ENCODE data around the gene ARL15. TPM values are rescaled to one million over a fixed set of nuclear protein-coding genes. Genes with fewer than 3 reads are reported as not detected.

The ARL15 gene
- total and polyA plus RNA-seq, 9 of the 15 experiments (the other 6 are each of a cell fraction or from before 2014, with no cell fraction given), result 18.5 to 80.4 (median 57.0) TPM

DNA sequence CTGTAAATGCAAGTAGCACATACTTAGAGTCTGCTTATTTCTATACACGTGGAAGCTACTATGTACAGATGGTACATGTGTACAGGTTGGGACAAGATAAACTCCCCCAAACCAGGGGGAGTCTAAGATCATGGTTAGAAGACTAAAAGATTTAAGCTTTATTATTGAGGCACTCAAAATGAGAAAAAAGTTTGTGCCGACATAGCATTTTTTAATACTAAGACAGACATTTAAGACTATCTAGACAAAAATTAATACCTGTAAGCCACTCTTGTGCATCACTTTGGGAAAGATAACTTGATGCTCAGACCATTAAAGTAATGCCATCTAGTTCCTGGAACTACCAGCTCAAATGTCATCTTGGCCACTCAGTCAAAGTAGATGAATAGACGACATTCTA, 279.4 kb downstream of the ARL15 start:
- Histone ChIP-seq H3K27ac (ENCODE audit: extremely low read depth, low read depth, low read length) (no peak overlapping the region), H3K4me3 (no peak overlapping the region), H3K27me3 (ENCODE audit: control insufficient read depth in 2 of 2, insufficient read depth in 2 of 2, low read length in 2 of 2) (no peaks in the 10 kb centered on the region), H2AFZ (ENCODE audit: low read depth, low read length) (no peak overlapping the region), H3K36me3 (ENCODE audit: control insufficient read depth, insufficient read depth, low read length) (no peaks in the 10 kb centered on the region; the same call in 2 of the 3 replicates), H3K4me2 (ENCODE audit: insufficient read depth, low read length) (no peak overlapping the region), H3K9ac (ENCODE audit: insufficient read depth in 1 of 2, low read depth in 2 of 2, low read length in 2 of 2) (no peak overlapping the region), H3K9me3 (replicated peaks; ENCODE audit: control insufficient read depth, insufficient read depth, low read depth, low read length) (no peaks in the 10 kb centered on the region), H4K20me1 (replicated peaks; ENCODE audit: control insufficient read depth, insufficient read depth, low read length) (no peaks in the 10 kb centered on the region), H3K4me1 (replicated peaks in 1 of 2; ENCODE audit: control insufficient read depth in 2 of 2, insufficient read depth in 2 of 2, low read length in 2 of 2) (no peaks in the 10 kb centered on the region), H3K9me1 (ENCODE audit: control insufficient read depth, insufficient read depth, low read length) (no peaks in the 10 kb centered on the region), H3K79me2 (ENCODE audit: control insufficient read depth, insufficient read depth, low read length) (no peaks in the 10 kb centered on the region)
- in situ Hi-C loops (cut with MboI), result no loop called here
- 80% methylated on average over 3 of the region's 3 CpGs for WGBS (ENCODE audit: insufficient coverage, low coverage, missing lambda C conversion rate)
- POLR2A ChIA-PET, result interaction anchor here (0.6 to 1.2 kb wide), 2 partner anchors 9 to 255 kb away, joined by 3 read pairs; no protein-coding TSS in a partner anchor
- TF ChIP-seq MAFF (IDR thresholded peaks at IDR 0.05; ENCODE audit: low read length) (peak; percentile 87), C11orf30 (IDR thresholded peaks at IDR 0.05; ENCODE audit: low read depth) (peak; percentile 82), ZNF316 (IDR thresholded peaks at IDR 0.05) (peak; percentile 89), SIX5 (IDR thresholded peaks at IDR 0.05; ENCODE audit: borderline replicate concordance in 1 of 2, insufficient read depth in 1 of 2, low read depth in 1 of 2, low read length in 2 of 2) (no peak), MAFK (IDR thresholded peaks at IDR 0.05; ENCODE audit: low read length) (peak; percentile 90), E2F3 (CRISPR knock-in tag; IDR thresholded peaks at IDR 0.05) (no peak), MAFG (tag; conservative IDR thresholded peaks at IDR 0.05) (peak; percentile 71)
- ATAC-seq (no peak), DNase-seq (ENCODE audit: extremely low read depth in 1 of 4, low spot score in 3 of 4) (no peak), FAIRE-seq (no peak)
- CTCF ChIA-PET (ENCODE audit: low intra/inter-chr PET ratio), result no interaction called here
- no TSS peak for BruUV-seq (replicated peaks)
- intact Hi-C loops (cut with micrococcal nuclease), result no loop called here

DNA sequence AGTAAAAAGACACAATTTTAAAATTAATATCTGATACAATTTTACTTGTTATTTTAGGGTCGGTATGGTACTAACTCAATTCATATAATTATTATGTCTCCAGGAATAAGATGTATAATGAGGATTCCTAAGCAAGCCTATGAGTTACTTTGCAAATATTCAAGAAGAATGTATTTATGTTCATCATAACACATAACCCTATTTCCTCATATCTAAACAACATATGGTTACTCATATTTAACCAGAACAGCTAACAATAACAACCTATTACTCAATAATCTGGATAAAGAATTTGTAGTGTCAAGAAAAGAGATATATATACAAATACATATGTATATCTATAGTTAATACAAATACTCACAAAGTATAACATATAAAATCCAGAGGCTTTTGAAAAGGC, 285.9 kb downstream of the ARL15 start:
- in situ Hi-C loops (cut with MboI), result no loop called here
- H3K36me3 ChIP-seq (ENCODE audit: control insufficient read depth, insufficient read depth, low read length), result no peaks in the 10 kb centered on the region
- CTCF ChIA-PET (ENCODE audit: low intra/inter-chr PET ratio), result no interaction called here
- TF ChIP-seq, protein P1, sequence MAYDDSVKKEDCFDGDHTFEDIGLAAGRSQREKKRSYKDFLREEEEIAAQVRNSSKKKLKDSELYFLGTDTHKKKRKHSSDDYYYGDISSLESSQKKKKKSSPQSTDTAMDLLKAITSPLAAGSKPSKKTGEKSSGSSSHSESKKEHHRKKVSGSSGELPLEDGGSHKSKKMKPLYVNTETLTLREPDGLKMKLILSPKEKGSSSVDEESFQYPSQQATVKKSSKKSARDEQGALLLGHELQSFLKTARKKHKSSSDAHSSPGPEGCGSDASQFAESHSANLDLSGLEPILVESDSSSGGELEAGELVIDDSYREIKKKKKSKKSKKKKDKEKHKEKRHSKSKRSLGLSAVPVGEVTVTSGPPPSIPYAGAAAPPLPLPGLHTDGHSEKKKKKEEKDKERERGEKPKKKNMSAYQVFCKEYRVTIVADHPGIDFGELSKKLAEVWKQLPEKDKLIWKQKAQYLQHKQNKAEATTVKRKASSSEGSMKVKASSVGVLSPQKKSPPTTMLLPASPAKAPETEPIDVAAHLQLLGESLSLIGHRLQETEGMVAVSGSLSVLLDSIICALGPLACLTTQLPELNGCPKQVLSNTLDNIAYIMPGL (CRISPR knock-in tag; IDR thresholded peaks at IDR 0.05), result no peak
- TF ChIP-seq, protein P2, sequence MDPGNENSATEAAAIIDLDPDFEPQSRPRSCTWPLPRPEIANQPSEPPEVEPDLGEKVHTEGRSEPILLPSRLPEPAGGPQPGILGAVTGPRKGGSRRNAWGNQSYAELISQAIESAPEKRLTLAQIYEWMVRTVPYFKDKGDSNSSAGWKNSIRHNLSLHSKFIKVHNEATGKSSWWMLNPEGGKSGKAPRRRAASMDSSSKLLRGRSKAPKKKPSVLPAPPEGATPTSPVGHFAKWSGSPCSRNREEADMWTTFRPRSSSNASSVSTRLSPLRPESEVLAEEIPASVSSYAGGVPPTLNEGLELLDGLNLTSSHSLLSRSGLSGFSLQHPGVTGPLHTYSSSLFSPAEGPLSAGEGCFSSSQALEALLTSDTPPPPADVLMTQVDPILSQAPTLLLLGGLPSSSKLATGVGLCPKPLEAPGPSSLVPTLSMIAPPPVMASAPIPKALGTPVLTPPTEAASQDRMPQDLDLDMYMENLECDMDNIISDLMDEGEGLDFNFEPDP (CRISPR knock-in tag; IDR thresholded peaks at IDR 0.05), result no peak
- 0 out of 2 replicates have a peak, but pooled peaks have one; percentile 18 for TF ChIP-seq CEBPB (tag; IDR thresholded peaks at IDR 0.05)
- no peak for TF ChIP-seq DDX20 (tag; IDR thresholded peaks at IDR 0.05; ENCODE audit: low read depth)
- no peak for TF ChIP-seq ZSCAN29 (IDR thresholded peaks at IDR 0.05)
- TF ChIP-seq MBD2 (IDR thresholded peaks at IDR 0.05; ENCODE audit: borderline replicate concordance, low read depth), result no peak
- TF ChIP-seq NCOR1 (IDR thresholded peaks at IDR 0.05), result no peak

More for the DNA sequence above, 285.9 kb downstream of the ARL15 start:
- H3K4me2 ChIP-seq (ENCODE audit: insufficient read depth, low read length), result no peak overlapping the region
- no peak overlapping the region for H3K27ac ChIP-seq (ENCODE audit: extremely low read depth, low read depth, low read length)
- no TSS peak for BruUV-seq (replicated peaks)
- H4K20me1 ChIP-seq (replicated peaks; ENCODE audit: control insufficient read depth, insufficient read depth, low read length), result no peaks in the 10 kb centered on the region
- H3K79me2 ChIP-seq (ENCODE audit: control insufficient read depth, insufficient read depth, low read length), result peaks cover 6% of the 10 kb centered on the region; the same call in 1 of the 3 replicates
- no peak overlapping the region for H3K4me3 ChIP-seq
- H3K27me3 ChIP-seq (ENCODE audit: control insufficient read depth in 2 of 2, insufficient read depth in 2 of 2, low read length in 2 of 2), result no peaks in the 10 kb centered on the region
- H2AFZ ChIP-seq (ENCODE audit: low read depth, low read length), result no peak overlapping the region
- intact Hi-C loops (cut with micrococcal nuclease), result no loop called here
- no peak for FAIRE-seq
- peaks cover 6 to 22% of the 10 kb centered on the region in 2 experiments; a peak in 3 of 5 replicates for H3K4me1 ChIP-seq (replicated peaks in 1 of 2; ENCODE audit: control insufficient read depth in 2 of 2, insufficient read depth in 2 of 2, low read length in 2 of 2)
- H3K9ac ChIP-seq (ENCODE audit: insufficient read depth in 1 of 2, low read depth in 2 of 2, low read length in 2 of 2), result no peak overlapping the region
- ATAC-seq, result no peak
- WGBS (ENCODE audit: insufficient coverage, low coverage, missing lambda C conversion rate), result 83% methylated on average over 1 of the region's 1 CpG
- POLR2A ChIA-PET, result no interaction called here
- no peak for DNase-seq (ENCODE audit: extremely low read depth in 1 of 4, low spot score in 3 of 4)
- no peaks in the 10 kb centered on the region for H3K9me3 ChIP-seq (replicated peaks; ENCODE audit: control insufficient read depth, insufficient read depth, low read depth, low read length)
- no peaks in the 10 kb centered on the region for H3K9me1 ChIP-seq (ENCODE audit: control insufficient read depth, insufficient read depth, low read length)

All from K562 (cell line).